RWPE1 (cell line): ENCODE results near the gene CD300E.

ENCODE experiments used
- CTCF ChIA-PET: fragments of 350-600 bp; sonication (Branson Sonifier 250); formaldehyde crosslinking; extraction: SDS; loops from one replicate; lab custom pipeline; 2021; lab: Yijun Ruan, JAX
- POLR2A ChIA-PET: fragments of 400-600 bp; formaldehyde crosslinking; extraction: SDS; loops from one replicate; lab custom pipeline; 2020; ENCODE audit warnings: antibody characterized with exemption; ENCODE audit not compliant: low non-redundant PET; lab: Yijun Ruan, JAX
- DNase-seq: peaks from one replicate; pipeline ENCODE4 v3.0.0; 2012; ENCODE audit warnings: low spot score
- H3K27ac ChIP-seq: fragments of 450-650 bp; 2 replicates; pipeline ENCODE4 v1.5.1; 2017
- CTCF ChIP-seq: fragments of 450-650 bp; conservative IDR thresholded peaks from 2 replicates; pipeline ENCODE4 v1.5.1; 2017; ENCODE audit warnings: low read depth, mild to moderate bottlenecking

Gene CD300E

GRCh38 chr17:74616696-74617095 is 6.8 kb downstream of the CD300E start:
- no peak for TF ChIP-seq CTCF
- CTCF ChIA-PET: no interaction called here
- H3K27ac ChIP-seq: no peak overlapping the region
- POLR2A ChIA-PET: no interaction called here
- no peak for DNase-seq

- no peak overlapping the region for H3K27ac ChIP-seq
- ChIA-PET POLR2A (no interaction called here), CTCF (interaction anchor here (0.6 kb wide), 1 partner anchor 21 kb away, joined by 3 read pairs; no protein-coding TSS in a partner anchor)
- TF ChIP-seq CTCF: no peak
- DNase-seq: no peak
Measured at GRCh38 chr17:74612046-74612445, 11.5 kb downstream of the CD300E start.

- no peak for TF ChIP-seq CTCF
- no peak overlapping the region for H3K27ac ChIP-seq
- CTCF ChIA-PET: interaction anchor here (0.6 kb wide), 1 partner anchor 134 kb away, joined by 3 read pairs; no protein-coding TSS in a partner anchor
- DNase-seq: no peak
- POLR2A ChIA-PET: no interaction called here
Measured at GRCh38 chr17:74610108-74610507, 13.4 kb downstream of the CD300E start.

GRCh38 chr17:74608511-74608910 is 15.0 kb downstream of the CD300E start:
- no peak overlapping the region for H3K27ac ChIP-seq
- ChIA-PET POLR2A (no interaction called here), CTCF (no interaction called here)
- no peak for TF ChIP-seq CTCF
- no peak for DNase-seq

- DNase-seq: no peak
- POLR2A ChIA-PET: no interaction called here
- CTCF ChIA-PET: no interaction called here
- TF ChIP-seq CTCF: no peak
- H3K27ac ChIP-seq: no peak overlapping the region
Measured at GRCh38 chr17:74607221-74607620, 16.3 kb downstream of the CD300E start.

GRCh38 chr17:74606050-74606449 is 17.5 kb downstream of the CD300E start:
- POLR2A ChIA-PET: no interaction called here
- peak overlapping the region; percentile 100 for H3K27ac ChIP-seq
- DNase-seq: no peak
- TF ChIP-seq CTCF: no peak
- CTCF ChIA-PET: interaction anchor here (0.7 to 1.1 kb wide), 2 partner anchors 148 to 257 kb away, joined by 3 read pairs; no protein-coding TSS in a partner anchor
